Smooth muscle cell (in vitro differentiated cells): ENCODE data around the gene KRT10. TPM values are rescaled to one million over a fixed set of nuclear protein-coding genes. Genes with fewer than 3 reads are reported as not detected.

Experiments used
- DNase-seq: peaks from one replicate; lab custom pipeline; 2025; ENCODE audit not compliant: unreplicated experiment; lab: John Stamatoyannopoulos, UW
- H2AFZ ChIP-seq: fragments of 200-600 bp; sonication (generic); 2 replicates; pipeline ENCODE4 v1.6.0; 2016; ENCODE audit warnings: antibody characterized with exemption, low read depth, mild to moderate bottlenecking
- H3F3A ChIP-seq: fragments of 200-600 bp; sonication (generic); 2 replicates; pipeline ENCODE4 v1.6.0; 2017; ENCODE audit warnings: antibody characterized with exemption, low read depth
- H3K27ac ChIP-seq: fragments of 200-600 bp; sonication (generic); 2 replicates; pipeline ENCODE4 v1.5.1; 2016; ENCODE audit warnings: low read depth, mild to moderate bottlenecking
- H3K27me3 ChIP-seq: fragments of 200-600 bp; sonication (generic); 2 replicates; pipeline ENCODE4 v1.6.1; 2016; ENCODE audit warnings: low read depth, mild to moderate bottlenecking
- H3K36me3 ChIP-seq: fragments of 200-600 bp; sonication (generic); 2 replicates; pipeline ENCODE4 v1.5.1; 2016; ENCODE audit warnings: low read depth
- H3K4me1 ChIP-seq: fragments of 200-600 bp; sonication (generic); 2 replicates; pipeline ENCODE4 v1.5.1; 2016; ENCODE audit warnings: low read depth
- H3K4me2 ChIP-seq: fragments of 200-600 bp; sonication (generic); 2 replicates; pipeline ENCODE4 v1.6.0; 2016; ENCODE audit warnings: mild to moderate bottlenecking
- H3K4me3 ChIP-seq: fragments of 200-600 bp; sonication (generic); 2 replicates; pipeline ENCODE4 v1.5.1; 2016; ENCODE audit warnings: mild to moderate bottlenecking
- H3K79me2 ChIP-seq: fragments of 200-600 bp; sonication (generic); 2 replicates; pipeline ENCODE4 v1.6.0; 2016; ENCODE audit warnings: low read depth, mild to moderate bottlenecking
- H3K9ac ChIP-seq: fragments of 200-600 bp; sonication (generic); 2 replicates; pipeline ENCODE4 v1.6.0; 2016; ENCODE audit warnings: low read depth
- H3K9me3 ChIP-seq: fragments of 200-600 bp; sonication (generic); replicated peaks from 2 replicates; pipeline ENCODE4 v1.5.1; 2016; ENCODE audit warnings: low read depth
- H4K20me1 ChIP-seq: fragments of 200-600 bp; sonication (generic); 2 replicates; pipeline ENCODE4 v1.6.0; 2016; ENCODE audit warnings: low read depth
- CTCF ChIP-seq: fragments of 200-600 bp; sonication (generic); IDR thresholded peaks from 2 replicates; pipeline ENCODE4 v1.5.1; 2017; ENCODE audit warnings: borderline replicate concordance, mild to moderate bottlenecking, antibody characterized with exemption; ENCODE audit not compliant: insufficient read depth, poor library complexity, severe bottlenecking
- WGBS: methylation state at CpG from one replicate; pipeline ENCODE4 v1.1.7; 2016; ENCODE audit warnings: low lambda C conversion rate; 5-methylcytosine and 5-hydroxymethylcytosine counted together
- polyA plus RNA-seq: library from polyadenylated mRNA; unstranded; fragments of >200 nt; fragmentation: Nextera tagmentation; extraction: Ambion mirVana; gene quantifications from 2 replicates; pipeline ENCODE4 v1.2.1, GENCODE V29; 2016
- total RNA-seq: library from RNA; depleted of rRNA; stranded (reverse); fragments of >200 nt; gene quantifications from 2 replicates; pipeline ENCODE4 v1.2.3, GENCODE V29; 2014

The KRT10 gene
- total and polyA plus RNA-seq, 2 experiments from 2014 or later, result 48.0 to 189 TPM

DNA sequence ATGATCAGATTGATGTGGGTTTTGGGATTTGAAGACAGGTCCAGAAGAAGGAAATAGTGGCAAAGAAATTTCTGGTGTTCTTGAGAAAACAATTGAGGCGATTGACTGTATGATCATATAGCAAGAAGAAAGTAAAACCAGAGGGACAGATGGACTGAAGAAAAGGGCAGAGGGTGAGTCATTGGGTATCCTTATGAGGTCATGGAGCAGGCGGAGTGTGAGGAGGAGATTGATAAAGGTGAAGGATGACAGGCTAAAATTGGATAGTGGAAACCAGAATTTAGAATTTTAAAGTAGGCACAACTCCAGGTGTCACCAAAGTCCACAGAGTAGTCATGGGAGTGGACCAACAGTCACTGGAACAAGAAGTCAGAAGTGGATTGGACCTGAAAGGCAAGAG, 21.3 kb downstream of the KRT10 start:
- 80% methylated on average over 2 of the region's 2 CpGs for whole genome bisulfite sequencing
- Histone ChIP-seq H3K9me3 (no peaks in the 10 kb centered on the region), H3K4me2 (no peak overlapping the region), H3K36me3 (no peaks in the 10 kb centered on the region), H3K4me1 (no peaks in the 10 kb centered on the region), H3K9ac (no peak overlapping the region), H3K27ac (no peak overlapping the region), H2AFZ (no peak overlapping the region), H3K27me3 (peaks cover 70% of the 10 kb centered on the region), H3K79me2 (no peaks in the 10 kb centered on the region), H3K4me3 (no peak overlapping the region), H3F3A (no peaks in the 10 kb centered on the region), H4K20me1 (no peaks in the 10 kb centered on the region)
- no peak for TF ChIP-seq CTCF
- no peak for DNase-seq

- no peak overlapping the region for H3K4me3 ChIP-seq
- no peak for DNase-seq
- no peak for TF ChIP-seq CTCF
- H3K4me1 ChIP-seq, result no peaks in the 10 kb centered on the region
- H3F3A ChIP-seq, result no peaks in the 10 kb centered on the region
- peaks cover 70% of the 10 kb centered on the region for H3K27me3 ChIP-seq
- no peak overlapping the region for H2AFZ ChIP-seq
- no peak overlapping the region for H3K27ac ChIP-seq
- no peak overlapping the region for H3K9ac ChIP-seq
- no peaks in the 10 kb centered on the region for H3K9me3 ChIP-seq
- no peaks in the 10 kb centered on the region for H3K79me2 ChIP-seq
- no peaks in the 10 kb centered on the region for H3K36me3 ChIP-seq
- no peaks in the 10 kb centered on the region for H4K20me1 ChIP-seq
- WGBS, result 68% methylated on average over 1 of the region's 1 CpG
- no peak overlapping the region for H3K4me2 ChIP-seq
Observed at GRCh38 chr17:40800381-40800780, 22.0 kb downstream of the KRT10 start.

DNA sequence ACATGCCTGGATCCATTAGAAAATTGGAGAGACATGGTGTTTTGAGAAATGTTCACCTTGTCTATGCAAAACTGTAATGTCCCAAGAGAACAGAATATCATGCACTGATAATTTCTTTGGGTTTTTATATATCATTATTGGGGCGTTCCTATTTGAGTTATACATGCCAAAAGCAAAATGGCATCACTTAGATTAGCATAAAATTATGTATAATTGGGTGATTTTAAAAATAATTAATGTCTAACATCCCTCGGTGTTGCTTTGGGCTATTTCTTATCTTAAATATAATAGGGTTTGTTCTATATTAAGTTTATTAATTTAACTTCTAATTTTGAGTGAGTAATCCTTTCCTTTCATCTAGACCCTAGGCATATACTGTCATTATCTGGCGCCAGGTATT, 22.6 kb downstream of the KRT10 start, which contains the start of gene KRT28:
TSS of gene KRT28 (minus strand) at position 101 of the 400 bp plus-strand sequence. CDS start at position 35, 66 bp downstream.
- no peak within 1 kb of the TSS for H3K27ac ChIP-seq
- no peak within 1 kb of the TSS for H2AFZ ChIP-seq
- no peak for TF ChIP-seq CTCF
- H3K9me3 ChIP-seq, result no peaks in the 10 kb centered on the region
- no peak within 1 kb of the TSS for H3K4me3 ChIP-seq
- H3K27me3 ChIP-seq, result peaks cover 70% of the 10 kb centered on the region
- no peaks in the 10 kb centered on the region for H3K4me1 ChIP-seq
- H3K36me3 ChIP-seq, result no peaks in the 10 kb centered on the region
- WGBS, result 77% methylated on average over 3 of the region's 3 CpGs
- no peaks in the 10 kb centered on the region for H4K20me1 ChIP-seq
- no peaks in the 10 kb centered on the region for H3F3A ChIP-seq
- DNase-seq, result no peak
- H3K79me2 ChIP-seq, result no peaks in the 10 kb centered on the region
- no peak within 1 kb of the TSS for H3K9ac ChIP-seq
- H3K4me2 ChIP-seq, result no peak within 1 kb of the TSS

- Histone ChIP-seq H3K36me3 (no peaks in the 10 kb centered on the region), H3F3A (no peaks in the 10 kb centered on the region), H3K4me2 (no peak overlapping the region), H3K9ac (no peak overlapping the region), H3K4me3 (no peak overlapping the region), H2AFZ (no peak overlapping the region), H3K27me3 (peaks cover 80% of the 10 kb centered on the region), H3K79me2 (no peaks in the 10 kb centered on the region), H3K4me1 (no peaks in the 10 kb centered on the region), H3K9me3 (no peaks in the 10 kb centered on the region), H4K20me1 (no peaks in the 10 kb centered on the region), H3K27ac (no peak overlapping the region)
- 85% methylated on average over 27 of the region's 27 CpGs for WGBS
- no peak for TF ChIP-seq CTCF
- no peak for DNase-seq
Observed at GRCh38 chr17:40796846-40797245, 25.6 kb downstream of the KRT10 start.
